Stimulated activated CD4-positive, alpha-beta T cell treated with anti-CD3 and anti-CD28 coated beads, Interleukin-2, amount 100 ng/mL, for 48 hours (primary cell): ENCODE data around the gene CCM2L.

Experiments
- DNase-seq, 2 donors: peaks; one replicate each; pipeline ENCODE4 v3.0.0-alpha.2; 2020

The CCM2L gene

DNA sequence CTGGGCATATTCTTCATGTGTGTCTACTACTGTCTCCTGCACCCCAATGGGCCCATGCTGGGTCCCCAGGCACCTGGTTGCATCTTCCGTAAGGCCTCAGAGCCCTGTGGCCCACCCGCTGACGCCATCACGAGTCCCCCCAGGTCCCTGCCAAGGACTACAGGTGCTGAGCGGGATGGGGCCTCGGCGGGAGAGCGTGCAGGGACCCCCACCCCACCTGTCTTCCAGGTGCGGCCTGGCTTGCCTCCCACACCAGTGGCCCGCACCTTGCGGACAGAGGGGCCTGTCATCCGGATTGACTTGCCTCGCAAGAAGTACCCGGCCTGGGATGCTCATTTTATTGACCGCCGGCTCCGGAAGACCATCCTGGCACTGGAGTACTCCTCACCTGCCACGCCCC is 13.2 kb upstream of the CCM2L start:
- DNase-seq = no peak

- DNase-seq = no peak
Observed at GRCh38 chr20:31998246-31998645, 12.0 kb upstream of the CCM2L start.

DNA sequence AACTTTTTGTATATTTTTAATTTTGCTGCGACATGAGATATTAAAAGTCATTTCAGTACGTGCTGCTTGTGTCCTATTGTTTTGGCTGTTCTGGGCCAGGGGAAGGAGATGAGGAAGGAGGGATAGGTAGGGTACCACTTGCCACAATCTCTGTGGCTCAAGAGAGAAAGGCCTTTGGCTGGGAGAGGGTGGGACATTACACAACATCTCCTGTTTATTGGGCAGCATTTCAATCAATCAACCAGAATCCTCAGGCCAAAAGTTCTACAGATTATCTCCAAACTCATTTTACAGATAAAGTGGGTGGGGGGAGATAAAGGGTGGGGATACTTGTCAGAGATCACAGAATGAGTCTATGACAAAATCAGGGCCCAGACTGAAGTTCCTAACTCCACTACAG is 6.9 kb upstream of the CCM2L start:
- DNase-seq = no peak

DNA sequence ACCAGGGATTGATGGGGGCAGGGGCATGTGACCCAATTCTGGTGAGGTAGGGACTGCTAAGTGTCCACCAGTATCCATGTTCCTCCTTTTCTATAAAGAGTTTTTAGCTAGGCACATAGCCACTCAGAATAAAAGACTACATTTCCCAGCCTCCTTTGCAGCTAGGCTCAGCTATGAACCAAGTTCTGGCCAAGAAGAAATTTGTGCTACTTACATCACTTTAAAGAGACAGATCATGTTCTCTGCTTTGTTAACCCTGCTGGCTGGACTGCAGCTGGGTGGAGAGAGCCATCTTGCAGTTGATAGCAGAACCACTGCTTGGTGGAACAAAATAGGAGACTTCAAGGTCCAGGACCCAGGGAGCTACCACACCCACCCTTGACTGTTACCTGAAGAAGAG is 5.3 kb upstream of the CCM2L start:
- no peak for DNase-seq

DNA sequence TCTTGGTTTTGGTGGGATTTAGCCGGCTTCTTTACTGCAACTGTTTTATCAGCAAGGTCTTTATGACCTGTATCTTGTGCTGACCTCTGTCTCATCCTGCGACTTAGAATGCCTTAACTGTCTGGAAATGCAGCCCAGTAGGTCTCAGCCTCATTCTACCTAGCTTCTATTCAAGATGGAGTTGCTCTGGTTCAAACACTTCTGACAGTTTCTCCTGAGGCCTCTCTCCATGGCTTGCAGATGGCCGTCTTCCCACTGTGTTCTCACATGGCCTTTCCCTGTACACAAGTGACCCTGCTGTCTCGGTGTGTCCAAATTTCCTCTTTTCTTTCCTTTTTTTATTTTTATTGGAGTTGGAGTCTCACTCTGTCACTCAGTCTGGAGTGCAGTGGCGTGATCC is 4.2 kb upstream of the CCM2L start:
- DNase-seq = no peak

- DNase-seq = no peak
Observed at GRCh38 chr20:32006841-32007786, 3.1 kb upstream of the CCM2L start.

- no peak for DNase-seq
Observed at GRCh38 chr20:32007787-32008616, 2.2 kb upstream of the CCM2L start.

GRCh38 chr20:32009564-32009963 is 674 bp upstream of the CCM2L start:
- DNase-seq = no peak

GRCh38 chr20:32010666-32011065 is 428 bp downstream of the CCM2L start:
- no peak for DNase-seq

GRCh38 chr20:32012159-32012688 is 2.0 kb downstream of the CCM2L start:
- DNase-seq = no peak

- no peak for DNase-seq
Observed at GRCh38 chr20:32013326-32013725, 3.1 kb downstream of the CCM2L start.

GRCh38 chr20:32017711-32018251 is 7.5 kb downstream of the CCM2L start:
- no peak for DNase-seq

- peak; percentile 44 to 49 for DNase-seq
Observed at GRCh38 chr20:32018269-32019155, 8.3 kb downstream of the CCM2L start.

GRCh38 chr20:32019156-32019510 is 8.9 kb downstream of the CCM2L start:
- no peak for DNase-seq

GRCh38 chr20:32019563-32020463 is 9.6 kb downstream of the CCM2L start:
- DNase-seq = no peak

DNA sequence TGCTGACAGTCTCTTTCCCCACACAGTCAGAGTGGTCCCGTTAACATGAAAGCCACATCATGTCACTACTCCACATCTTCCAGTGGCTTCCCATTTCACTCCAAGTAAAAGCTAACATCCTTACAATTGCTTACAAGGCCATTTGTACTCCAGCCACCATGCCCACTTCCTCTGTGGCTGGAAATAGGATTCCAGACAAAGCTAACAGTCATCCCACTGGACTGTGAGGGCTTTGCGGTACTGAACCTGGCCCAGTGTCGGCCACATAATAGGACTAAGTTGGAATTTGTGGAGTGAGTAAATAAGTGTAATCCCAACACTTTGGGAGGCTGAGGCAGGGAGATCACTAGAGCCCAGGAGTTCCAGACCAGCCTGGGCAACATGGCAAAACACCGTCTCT is 10.9 kb downstream of the CCM2L start:
- no peak for DNase-seq

DNA sequence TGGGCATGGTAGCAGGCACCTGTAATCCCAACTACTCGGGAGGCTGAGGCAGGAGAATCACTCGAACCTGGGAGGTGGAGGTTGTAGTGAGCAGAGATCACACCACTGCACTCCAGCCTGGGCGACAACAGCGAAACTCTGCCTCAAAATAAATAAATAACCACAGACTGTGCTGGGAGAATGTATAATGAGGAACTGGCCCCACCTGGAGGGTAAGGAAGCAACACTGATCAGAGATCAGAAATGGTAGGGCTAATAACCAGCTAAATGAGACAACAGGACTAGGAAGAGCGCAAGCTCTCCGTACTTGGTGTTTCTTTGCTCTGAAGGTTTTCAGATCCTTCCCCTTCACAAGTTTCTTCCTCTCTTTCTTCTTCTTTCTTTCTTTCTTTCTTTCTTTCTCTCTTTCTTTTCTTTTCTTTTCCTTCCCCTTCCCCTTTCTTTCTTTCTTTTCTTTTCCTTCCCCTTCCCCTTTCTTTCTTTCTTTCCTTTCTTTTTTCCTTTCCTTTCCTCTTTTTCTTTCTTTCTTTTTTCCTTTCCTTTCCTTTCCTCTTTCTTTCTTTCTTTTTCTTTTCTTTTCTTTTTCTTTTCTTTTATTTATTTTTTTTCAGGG is 14.6 kb downstream of the CCM2L start:
- no peak for DNase-seq

DNA sequence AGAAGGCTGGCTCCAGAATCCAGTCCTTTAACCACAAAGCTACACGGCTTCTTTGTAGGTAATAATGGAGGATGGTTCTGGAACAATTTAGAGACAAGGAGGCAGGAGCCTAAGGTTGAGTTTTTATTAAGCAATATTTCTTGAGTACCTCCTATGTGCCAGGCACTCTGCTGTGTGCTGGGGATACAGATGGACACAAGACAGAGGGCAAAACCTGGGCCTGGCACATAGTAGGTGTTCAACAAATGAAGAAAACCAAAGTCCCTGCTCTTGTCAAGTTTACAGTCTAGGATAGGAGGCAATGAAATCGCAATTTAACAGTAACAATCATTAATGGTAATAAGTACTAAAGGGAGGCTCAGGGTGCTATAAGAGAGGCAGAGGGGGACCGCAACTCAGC is 17.4 kb downstream of the CCM2L start:
- DNase-seq = no peak

GRCh38 chr20:32028647-32029372 is 18.6 kb downstream of the CCM2L start:
- DNase-seq = no peak

DNA sequence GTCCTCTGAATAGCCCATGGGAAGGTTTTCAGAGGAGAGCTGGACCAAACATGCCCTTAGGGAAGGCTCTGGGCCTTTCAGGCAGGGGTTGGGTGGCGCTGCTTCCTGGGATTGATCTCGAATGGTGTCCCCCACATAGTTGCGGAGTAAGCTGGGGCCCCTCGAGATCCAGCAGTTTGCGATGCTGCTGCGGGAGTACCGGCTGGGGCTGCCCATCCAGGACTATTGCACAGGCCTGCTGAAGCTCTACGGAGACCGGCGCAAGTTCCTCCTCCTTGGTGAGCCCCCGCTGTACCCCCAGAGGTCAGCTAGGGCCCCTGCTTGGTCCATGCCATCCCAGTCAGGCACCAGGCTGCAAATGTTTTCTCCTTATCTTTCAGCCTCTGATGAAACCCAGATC is 19.3 kb downstream of the CCM2L start:
- no peak for DNase-seq
